SK-N-MC (cell line): ENCODE data around the gene IMP3.

Experiments
- DNase-seq: peaks from one replicate; pipeline ENCODE4 v3.0.0-alpha.2; 2011; ENCODE audit warnings: low read depth, low spot score
- H3K27ac ChIP-seq: fragments of 200-600 bp; sonication (generic); 2 replicates; pipeline ENCODE4 v1.5.1; 2016; ENCODE audit warnings: mixed run types
- H3K36me3 ChIP-seq: fragments of 200-600 bp; sonication (generic); 2 replicates; pipeline ENCODE4 v1.6.1; 2017; ENCODE audit warnings: antibody characterized with exemption, low read length, mixed read lengths; ENCODE audit not compliant: insufficient read depth
- H3K4me3 ChIP-seq: fragments of 200-600 bp; sonication (generic); 2 replicates; pipeline ENCODE4 v1.5.1; 2016
- H3K9ac ChIP-seq: fragments of 200-600 bp; sonication (generic); 2 replicates; pipeline ENCODE4 v1.8.0; 2017; ENCODE audit warnings: mixed run types, mixed read lengths; ENCODE audit not compliant: insufficient read length
- H3K9me3 ChIP-seq: fragments of 200-600 bp; sonication (generic); 2 replicates; pipeline ENCODE4 v1.6.1; 2017; ENCODE audit warnings: low read depth, mild to moderate bottlenecking, antibody characterized with exemption, low read length, moderate library complexity, mixed read lengths
- EZH2 ChIP-seq: fragments of 200-600 bp; sonication (generic); IDR thresholded peaks from one replicate; pipeline ENCODE4 v1.6.1; 2017; ENCODE audit warnings: antibody characterized with exemption
- FOXP2 ChIP-seq: optimal IDR thresholded peaks from 2 replicates; pipeline ENCODE3; 2011; ENCODE audit warnings: mild to moderate bottlenecking, moderate library complexity; ENCODE audit not compliant: insufficient read depth; ENCODE audit errors: extremely low read length, control extremely low read depth
- POLR2AphosphoS5 ChIP-seq: IDR thresholded peaks from 2 replicates; pipeline ENCODE4 v1.6.1; 2012; ENCODE audit warnings: mild to moderate bottlenecking, low read depth, low read length, borderline replicate concordance

The IMP3 gene

GRCh38 chr15:75673426-75674235, 33.6 kb upstream of the IMP3 start:
- TF ChIP-seq EZH2 (no peak), POLR2AphosphoS5 (no peak)
- H3K9ac ChIP-seq, result no peak overlapping the region
- no peaks in the 10 kb centered on the region for H3K36me3 ChIP-seq
- H3K27ac ChIP-seq, result peak overlapping the region; percentile 73
- no peaks in the 10 kb centered on the region for H3K9me3 ChIP-seq
- no peak for DNase-seq
- H3K4me3 ChIP-seq, result no peak overlapping the region

DNA sequence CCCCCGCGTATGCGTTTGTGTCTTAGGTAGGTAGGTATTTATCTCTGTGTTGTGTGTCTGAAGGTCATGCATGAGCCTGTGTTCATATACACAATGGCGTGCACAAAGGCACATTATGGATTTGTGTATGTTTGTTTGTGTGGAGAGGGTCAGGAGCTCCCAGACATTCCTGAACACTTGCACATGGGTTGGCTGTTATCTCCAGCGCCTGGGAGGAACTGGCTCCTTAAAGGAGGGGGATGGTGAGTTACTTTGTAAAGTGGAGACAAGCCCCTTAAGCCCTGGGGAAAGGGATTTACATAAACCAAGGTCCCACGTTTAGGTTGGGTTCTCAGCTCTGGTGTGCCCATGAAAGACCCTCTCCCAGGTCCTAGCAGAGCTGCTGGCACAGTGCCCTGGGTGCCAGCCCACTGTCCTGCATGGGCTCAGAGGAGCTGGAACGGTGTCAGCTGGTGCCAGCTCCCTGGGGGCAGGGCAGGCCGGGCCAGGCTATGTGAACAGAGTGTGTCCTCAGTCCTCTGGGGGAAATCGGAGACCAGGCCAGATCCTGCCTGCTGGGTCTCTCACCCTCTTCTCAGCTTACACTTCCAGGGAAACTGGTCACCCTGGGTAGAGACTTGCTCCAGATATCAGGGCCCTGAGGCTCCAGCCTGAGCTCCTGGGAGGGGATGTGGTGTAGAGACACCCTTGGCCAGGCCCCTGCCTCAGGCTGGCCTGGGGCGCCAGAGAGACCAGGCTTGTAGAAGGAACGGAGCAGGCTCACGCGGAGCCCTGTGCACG, 32.8 kb upstream of the IMP3 start:
- H3K27ac ChIP-seq, result peak overlapping the region; percentile 73
- no peaks in the 10 kb centered on the region for H3K36me3 ChIP-seq
- no peaks in the 10 kb centered on the region for H3K9me3 ChIP-seq
- no peak for TF ChIP-seq FOXP2
- H3K9ac ChIP-seq, result no peak overlapping the region
- peak overlapping the region; percentile 32; the same call in 1 of the 2 replicates for H3K4me3 ChIP-seq
- DNase-seq, result no peak

DNA sequence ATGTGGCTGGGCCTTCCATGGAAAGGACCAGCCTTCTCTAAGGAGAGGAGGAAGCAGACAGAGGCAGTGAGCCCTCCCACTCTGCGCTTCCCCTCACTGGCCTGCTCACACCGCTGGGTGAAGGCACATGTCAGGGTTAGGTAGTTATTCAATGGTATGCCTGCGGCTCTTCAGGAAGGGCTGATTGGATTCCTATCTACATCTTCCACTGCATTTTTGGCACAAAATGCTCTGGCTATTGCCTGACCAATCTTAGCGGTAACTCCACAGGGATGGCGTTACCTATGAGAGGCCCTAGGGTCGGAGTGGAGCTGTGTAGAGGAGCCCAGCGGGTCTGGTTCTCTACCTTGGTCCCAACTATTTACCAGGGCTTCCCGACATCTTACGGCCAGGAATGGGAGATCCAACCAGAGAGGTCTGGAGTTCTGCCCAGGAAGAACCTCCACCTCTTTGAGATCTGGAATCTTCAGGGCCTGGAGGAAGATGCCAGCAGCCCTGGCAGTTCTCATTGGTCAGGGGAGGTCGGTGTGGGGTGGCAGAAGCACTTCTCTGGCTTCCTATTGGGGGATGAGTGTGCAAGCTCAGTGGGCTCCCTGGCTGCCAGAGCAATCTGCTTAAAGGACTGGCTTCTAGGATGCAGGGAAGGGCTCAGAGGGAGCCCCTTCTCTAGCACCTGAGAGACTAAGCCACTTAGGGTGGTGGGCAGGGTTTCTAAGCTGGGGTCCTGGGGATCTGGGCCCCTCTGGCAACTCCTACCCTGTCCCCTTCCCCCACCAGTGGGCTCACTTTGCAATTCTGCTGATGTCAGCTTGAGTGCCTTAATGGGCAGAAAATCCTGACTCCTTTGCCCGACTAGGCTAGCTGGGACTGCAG, 31.9 kb upstream of the IMP3 start:
- Histone ChIP-seq H3K4me3 (0 out of 2 replicates have a peak overlapping the region, but pooled peaks have one; percentile 32), H3K9me3 (no peaks in the 10 kb centered on the region), H3K9ac (no peak overlapping the region), H3K36me3 (no peaks in the 10 kb centered on the region), H3K27ac (0 out of 2 replicates have a peak overlapping the region, but pooled peaks have one; percentile 73)
- TF ChIP-seq FOXP2, result no peak
- no peak for TF ChIP-seq EZH2
- TF ChIP-seq POLR2AphosphoS5, result no peak
- DNase-seq, result no peak

GRCh38 chr15:75669879-75670212, 29.8 kb upstream of the IMP3 start:
- no peak overlapping the region for H3K4me3 ChIP-seq
- H3K9ac ChIP-seq, result no peak overlapping the region
- H3K27ac ChIP-seq, result no peak overlapping the region
- DNase-seq, result no peak
- no peak for TF ChIP-seq POLR2AphosphoS5
- TF ChIP-seq EZH2, result no peak
- no peak for TF ChIP-seq FOXP2
- no peaks in the 10 kb centered on the region for H3K36me3 ChIP-seq
- no peaks in the 10 kb centered on the region for H3K9me3 ChIP-seq

DNA sequence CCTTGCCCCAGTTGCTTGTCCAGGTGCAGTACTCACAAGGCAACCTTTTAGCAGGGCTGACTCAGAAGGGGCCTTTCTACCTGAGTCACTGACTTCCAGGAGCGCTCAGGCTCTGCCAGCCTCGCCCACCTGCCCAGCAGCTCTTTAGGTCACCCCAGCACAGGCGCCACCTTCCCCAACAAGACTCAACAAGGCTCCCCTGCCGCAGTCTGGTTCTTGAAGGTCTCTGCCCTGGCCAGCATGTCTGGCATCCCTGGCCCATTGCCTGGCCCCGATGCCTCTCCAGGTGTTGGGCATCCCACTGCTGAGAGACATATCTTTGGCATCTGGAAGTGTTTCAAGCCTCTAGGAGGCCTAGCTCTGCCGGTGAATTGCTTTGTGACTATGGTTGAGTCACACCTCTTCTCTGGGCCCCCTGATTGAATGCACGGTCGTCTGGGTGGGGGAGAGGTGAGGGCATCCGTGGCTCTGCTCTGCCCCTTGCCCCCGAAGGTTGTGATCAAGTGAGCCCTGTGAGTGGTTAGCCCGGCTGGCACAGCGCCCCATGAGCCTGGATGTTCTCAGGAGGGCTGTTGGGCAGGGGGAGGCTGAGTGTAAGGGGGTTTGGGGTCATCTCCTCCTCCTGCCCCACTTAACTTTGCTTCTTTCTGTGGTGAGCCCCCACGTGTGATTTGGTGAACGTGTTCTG, 29.3 kb upstream of the IMP3 start:
- DNase-seq, result no peak
- no peak overlapping the region for H3K27ac ChIP-seq
- no peaks in the 10 kb centered on the region for H3K9me3 ChIP-seq
- no peak overlapping the region for H3K9ac ChIP-seq
- H3K36me3 ChIP-seq, result no peaks in the 10 kb centered on the region
- TF ChIP-seq EZH2 (no peak), POLR2AphosphoS5 (no peak), FOXP2 (no peak)
- H3K4me3 ChIP-seq, result no peak overlapping the region

- no peak overlapping the region for H3K27ac ChIP-seq
- no peak for DNase-seq
- H3K4me3 ChIP-seq, result no peak overlapping the region
- no peaks in the 10 kb centered on the region for H3K36me3 ChIP-seq
- no peak overlapping the region for H3K9ac ChIP-seq
- no peak for TF ChIP-seq EZH2
- no peak for TF ChIP-seq FOXP2
- no peak for TF ChIP-seq POLR2AphosphoS5
- no peaks in the 10 kb centered on the region for H3K9me3 ChIP-seq
Observed at GRCh38 chr15:75666823-75667501, 26.9 kb upstream of the IMP3 start.

GRCh38 chr15:75663931-75664421, 24.0 kb upstream of the IMP3 start:
- Histone ChIP-seq H3K4me3 (no peak overlapping the region), H3K9ac (no peak overlapping the region), H3K27ac (no peak overlapping the region), H3K36me3 (no peaks in the 10 kb centered on the region), H3K9me3 (no peaks in the 10 kb centered on the region)
- DNase-seq, result no peak
- TF ChIP-seq FOXP2, result no peak
- TF ChIP-seq POLR2AphosphoS5, result no peak
- TF ChIP-seq EZH2, result no peak
